HEK293 (cell line): ENCODE results near the gene SERPING1.

Experiments
- ZBTB7A ChIP-seq: fragments of 450-650 bp; formaldehyde crosslinking; IDR thresholded peaks from 2 replicates; pipeline ENCODE4 v1.5.1; 2016; ENCODE audit warnings: low read depth, missing biosample characterization, missing genetic modification characterization
- ZFP3 ChIP-seq: fragments of 450-650 bp; formaldehyde crosslinking; IDR thresholded peaks from 2 replicates; pipeline ENCODE4 v1.5.1; 2016; ENCODE audit warnings: low read depth, missing biosample characterization, missing genetic modification characterization
- ZIC2 ChIP-seq: fragments of 450-650 bp; formaldehyde crosslinking; IDR thresholded peaks from 2 replicates; pipeline ENCODE4 v1.5.1; 2016; ENCODE audit warnings: missing biosample characterization, missing genetic modification characterization
- ZNF133 ChIP-seq: fragments of 450-650 bp; formaldehyde crosslinking; IDR thresholded peaks from 2 replicates; pipeline ENCODE4 v1.5.1; 2016; ENCODE audit warnings: missing biosample characterization, missing genetic modification characterization
- ZNF274 ChIP-seq, 2 experiments: fragments of 200-500 bp in 1 of 2; fragments of 450-650 bp in 1 of 2; sonication (Bioruptor generic) in 1 of 2; formaldehyde crosslinking in 1 of 2; IDR thresholded peaks; 2 replicates each; pipeline versions ENCODE4 v1.5.1 to v1.6.1; 2014 to 2016; ENCODE audit warnings: borderline replicate concordance in 1 of 2, inconsistent platforms in 1 of 2, low read length in 1 of 2, missing biosample characterization in 1 of 2, missing genetic modification characterization in 1 of 2
- ZNF302 ChIP-seq: fragments of 450-650 bp; formaldehyde crosslinking; IDR thresholded peaks from 2 replicates; pipeline ENCODE4 v1.5.1; 2016; ENCODE audit warnings: missing biosample characterization, missing genetic modification characterization, low read depth
- ZNF350 ChIP-seq: fragments of 450-650 bp; formaldehyde crosslinking; IDR thresholded peaks from 2 replicates; pipeline ENCODE4 v1.5.0; 2017; ENCODE audit warnings: missing biosample characterization, mild to moderate bottlenecking, missing genetic modification characterization
- ZNF571 ChIP-seq: fragments of 450-650 bp; formaldehyde crosslinking; IDR thresholded peaks from 2 replicates; pipeline ENCODE4 v1.5.0; 2017; ENCODE audit warnings: missing biosample characterization, missing genetic modification characterization
- ZNF776 ChIP-seq: fragments of 450-650 bp; formaldehyde crosslinking; IDR thresholded peaks from 2 replicates; pipeline ENCODE4 v1.5.0; 2017; ENCODE audit warnings: missing biosample characterization, missing genetic modification characterization, borderline replicate concordance
- TF ChIP-seq, protein P1 (sequence below): fragments of 450-650 bp; formaldehyde crosslinking; IDR thresholded peaks from 2 replicates; pipeline ENCODE4 v1.5.1; 2016; ENCODE audit warnings: missing biosample characterization, missing genetic modification characterization
- TF ChIP-seq, protein P2 (sequence below): fragments of 450-650 bp; formaldehyde crosslinking; IDR thresholded peaks from 2 replicates; pipeline ENCODE4 v1.5.1; 2016; ENCODE audit warnings: missing biosample characterization, missing genetic modification characterization
- TF ChIP-seq, protein P3 (sequence below): fragments of 450-650 bp; formaldehyde crosslinking; IDR thresholded peaks from 2 replicates; pipeline ENCODE4 v1.5.1; 2017; ENCODE audit warnings: missing biosample characterization, missing genetic modification characterization
- TF ChIP-seq, protein P4 (sequence below): fragments of 450-650 bp; formaldehyde crosslinking; IDR thresholded peaks from 2 replicates; pipeline ENCODE4 v1.5.1; 2016; ENCODE audit warnings: missing biosample characterization, missing genetic modification characterization, low read depth
- TF ChIP-seq, protein P5 (sequence below): fragments of 450-650 bp; formaldehyde crosslinking; IDR thresholded peaks from 2 replicates; pipeline ENCODE4 v1.5.1; 2017; ENCODE audit warnings: missing biosample characterization, missing genetic modification characterization

DNA sequence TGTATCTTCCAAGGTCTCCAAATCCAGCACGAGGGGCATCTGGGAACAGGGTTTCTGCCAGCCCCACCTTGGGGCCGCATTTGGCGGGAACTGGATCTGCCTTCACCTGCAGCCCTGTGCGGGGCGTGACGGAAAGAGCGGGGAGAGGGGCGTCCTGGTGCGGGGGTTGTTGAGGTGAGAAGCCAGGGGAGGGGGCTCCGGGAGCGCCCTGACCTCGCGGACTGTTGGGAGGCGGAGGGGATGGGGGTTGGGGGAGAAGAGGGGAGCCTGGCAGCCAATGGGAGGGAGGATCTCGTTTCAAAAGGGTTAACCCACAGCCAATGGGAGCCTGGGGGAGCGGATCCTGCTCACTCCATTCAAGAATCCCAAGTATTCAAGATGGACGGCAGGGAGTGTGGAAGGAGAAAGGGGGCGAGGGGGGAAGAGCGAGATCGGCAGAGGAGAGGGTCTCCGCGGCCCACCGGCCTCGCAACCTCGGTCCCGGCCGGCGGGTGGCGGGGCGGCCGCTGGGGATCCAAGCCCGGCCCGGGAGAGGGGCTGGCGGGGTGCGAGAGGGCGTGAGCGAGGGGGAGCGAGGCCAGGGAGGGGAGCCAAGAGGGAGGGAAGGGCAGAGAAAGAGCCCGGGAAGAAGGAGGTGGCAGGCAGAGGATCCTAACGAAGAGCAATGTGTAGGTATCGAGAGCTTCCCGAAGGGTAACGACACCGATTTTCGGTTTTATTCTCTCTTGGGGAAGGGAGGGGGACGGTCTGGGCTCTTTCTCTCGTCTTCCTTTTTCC is 40.7 kb downstream of the SERPING1 start:
- TF ChIP-seq ZNF274 (IDR thresholded peaks at IDR 0.05; ENCODE audit: low read length) (no peak), ZNF274 (tag by site-specific recombination; IDR thresholded peaks at IDR 0.05; ENCODE audit: borderline replicate concordance) (no peak), ZNF776 (tag by site-specific recombination) (no peak), ZBTB7A (no peak), ZFP3 (tag by site-specific recombination) (no peak), ZNF302 (tag by site-specific recombination) (no peak), ZNF350 (no peak), ZIC2 (tag by site-specific recombination) (no peak), ZNF133 (tag by site-specific recombination) (no peak), ZNF571 (no peak)
- TF ChIP-seq, protein P1, sequence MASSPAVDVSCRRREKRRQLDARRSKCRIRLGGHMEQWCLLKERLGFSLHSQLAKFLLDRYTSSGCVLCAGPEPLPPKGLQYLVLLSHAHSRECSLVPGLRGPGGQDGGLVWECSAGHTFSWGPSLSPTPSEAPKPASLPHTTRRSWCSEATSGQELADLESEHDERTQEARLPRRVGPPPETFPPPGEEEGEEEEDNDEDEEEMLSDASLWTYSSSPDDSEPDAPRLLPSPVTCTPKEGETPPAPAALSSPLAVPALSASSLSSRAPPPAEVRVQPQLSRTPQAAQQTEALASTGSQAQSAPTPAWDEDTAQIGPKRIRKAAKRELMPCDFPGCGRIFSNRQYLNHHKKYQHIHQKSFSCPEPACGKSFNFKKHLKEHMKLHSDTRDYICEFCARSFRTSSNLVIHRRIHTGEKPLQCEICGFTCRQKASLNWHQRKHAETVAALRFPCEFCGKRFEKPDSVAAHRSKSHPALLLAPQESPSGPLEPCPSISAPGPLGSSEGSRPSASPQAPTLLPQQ = no peak
- TF ChIP-seq, protein P2, sequence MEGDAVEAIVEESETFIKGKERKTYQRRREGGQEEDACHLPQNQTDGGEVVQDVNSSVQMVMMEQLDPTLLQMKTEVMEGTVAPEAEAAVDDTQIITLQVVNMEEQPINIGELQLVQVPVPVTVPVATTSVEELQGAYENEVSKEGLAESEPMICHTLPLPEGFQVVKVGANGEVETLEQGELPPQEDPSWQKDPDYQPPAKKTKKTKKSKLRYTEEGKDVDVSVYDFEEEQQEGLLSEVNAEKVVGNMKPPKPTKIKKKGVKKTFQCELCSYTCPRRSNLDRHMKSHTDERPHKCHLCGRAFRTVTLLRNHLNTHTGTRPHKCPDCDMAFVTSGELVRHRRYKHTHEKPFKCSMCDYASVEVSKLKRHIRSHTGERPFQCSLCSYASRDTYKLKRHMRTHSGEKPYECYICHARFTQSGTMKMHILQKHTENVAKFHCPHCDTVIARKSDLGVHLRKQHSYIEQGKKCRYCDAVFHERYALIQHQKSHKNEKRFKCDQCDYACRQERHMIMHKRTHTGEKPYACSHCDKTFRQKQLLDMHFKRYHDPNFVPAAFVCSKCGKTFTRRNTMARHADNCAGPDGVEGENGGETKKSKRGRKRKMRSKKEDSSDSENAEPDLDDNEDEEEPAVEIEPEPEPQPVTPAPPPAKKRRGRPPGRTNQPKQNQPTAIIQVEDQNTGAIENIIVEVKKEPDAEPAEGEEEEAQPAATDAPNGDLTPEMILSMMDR = no peak
- TF ChIP-seq, protein P3, sequence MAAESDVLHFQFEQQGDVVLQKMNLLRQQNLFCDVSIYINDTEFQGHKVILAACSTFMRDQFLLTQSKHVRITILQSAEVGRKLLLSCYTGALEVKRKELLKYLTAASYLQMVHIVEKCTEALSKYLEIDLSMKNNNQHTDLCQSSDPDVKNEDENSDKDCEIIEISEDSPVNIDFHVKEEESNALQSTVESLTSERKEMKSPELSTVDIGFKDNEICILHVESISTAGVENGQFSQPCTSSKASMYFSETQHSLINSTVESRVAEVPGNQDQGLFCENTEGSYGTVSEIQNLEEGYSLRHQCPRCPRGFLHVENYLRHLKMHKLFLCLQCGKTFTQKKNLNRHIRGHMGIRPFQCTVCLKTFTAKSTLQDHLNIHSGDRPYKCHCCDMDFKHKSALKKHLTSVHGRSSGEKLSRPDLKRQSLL (tag by site-specific recombination) = no peak
- TF ChIP-seq, protein P4, sequence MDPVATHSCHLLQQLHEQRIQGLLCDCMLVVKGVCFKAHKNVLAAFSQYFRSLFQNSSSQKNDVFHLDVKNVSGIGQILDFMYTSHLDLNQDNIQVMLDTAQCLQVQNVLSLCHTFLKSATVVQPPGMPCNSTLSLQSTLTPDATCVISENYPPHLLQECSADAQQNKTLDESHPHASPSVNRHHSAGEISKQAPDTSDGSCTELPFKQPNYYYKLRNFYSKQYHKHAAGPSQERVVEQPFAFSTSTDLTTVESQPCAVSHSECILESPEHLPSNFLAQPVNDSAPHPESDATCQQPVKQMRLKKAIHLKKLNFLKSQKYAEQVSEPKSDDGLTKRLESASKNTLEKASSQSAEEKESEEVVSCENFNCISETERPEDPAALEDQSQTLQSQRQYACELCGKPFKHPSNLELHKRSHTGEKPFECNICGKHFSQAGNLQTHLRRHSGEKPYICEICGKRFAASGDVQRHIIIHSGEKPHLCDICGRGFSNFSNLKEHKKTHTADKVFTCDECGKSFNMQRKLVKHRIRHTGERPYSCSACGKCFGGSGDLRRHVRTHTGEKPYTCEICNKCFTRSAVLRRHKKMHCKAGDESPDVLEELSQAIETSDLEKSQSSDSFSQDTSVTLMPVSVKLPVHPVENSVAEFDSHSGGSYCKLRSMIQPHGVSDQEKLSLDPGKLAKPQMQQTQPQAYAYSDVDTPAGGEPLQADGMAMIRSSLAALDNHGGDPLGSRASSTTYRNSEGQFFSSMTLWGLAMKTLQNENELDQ (tag by site-specific recombination) = no peak
- TF ChIP-seq, protein P5, sequence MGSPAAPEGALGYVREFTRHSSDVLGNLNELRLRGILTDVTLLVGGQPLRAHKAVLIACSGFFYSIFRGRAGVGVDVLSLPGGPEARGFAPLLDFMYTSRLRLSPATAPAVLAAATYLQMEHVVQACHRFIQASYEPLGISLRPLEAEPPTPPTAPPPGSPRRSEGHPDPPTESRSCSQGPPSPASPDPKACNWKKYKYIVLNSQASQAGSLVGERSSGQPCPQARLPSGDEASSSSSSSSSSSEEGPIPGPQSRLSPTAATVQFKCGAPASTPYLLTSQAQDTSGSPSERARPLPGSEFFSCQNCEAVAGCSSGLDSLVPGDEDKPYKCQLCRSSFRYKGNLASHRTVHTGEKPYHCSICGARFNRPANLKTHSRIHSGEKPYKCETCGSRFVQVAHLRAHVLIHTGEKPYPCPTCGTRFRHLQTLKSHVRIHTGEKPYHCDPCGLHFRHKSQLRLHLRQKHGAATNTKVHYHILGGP (tag by site-specific recombination) = no peak
